ENCODE results near the gene NET1. TPM values are rescaled to one million over a fixed set of nuclear protein-coding genes. Genes with fewer than 3 reads are reported as not detected.

NET1 gene
- total RNA-seq, 4 donors from 2014 or later: 272 to 430 (median 363) TPM

DNA sequence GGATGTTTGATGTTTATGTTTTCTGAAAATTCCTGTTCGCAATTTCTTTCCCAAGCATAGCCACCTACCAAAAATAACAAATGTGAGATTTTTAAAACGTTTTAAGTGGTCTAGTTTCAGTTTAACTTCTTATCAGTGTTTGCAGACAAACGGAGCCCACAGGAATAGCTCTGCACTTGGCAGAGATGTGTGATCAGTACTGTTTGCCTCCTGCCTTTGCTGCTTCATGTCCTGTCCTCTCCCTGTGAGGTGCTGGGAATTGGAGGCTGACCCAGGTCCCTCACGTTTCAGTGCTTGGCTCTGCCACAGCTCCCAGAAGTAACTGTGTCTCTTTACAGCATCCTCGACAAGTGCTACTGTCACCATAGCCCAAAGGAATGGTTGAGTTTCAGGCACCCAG, 46.4 kb upstream of the NET1 start:
- 50% methylated on average over 4 of the region's 5 CpGs for WGBS
- intact Hi-C loops (cut with DNase I): no loop called here

DNA sequence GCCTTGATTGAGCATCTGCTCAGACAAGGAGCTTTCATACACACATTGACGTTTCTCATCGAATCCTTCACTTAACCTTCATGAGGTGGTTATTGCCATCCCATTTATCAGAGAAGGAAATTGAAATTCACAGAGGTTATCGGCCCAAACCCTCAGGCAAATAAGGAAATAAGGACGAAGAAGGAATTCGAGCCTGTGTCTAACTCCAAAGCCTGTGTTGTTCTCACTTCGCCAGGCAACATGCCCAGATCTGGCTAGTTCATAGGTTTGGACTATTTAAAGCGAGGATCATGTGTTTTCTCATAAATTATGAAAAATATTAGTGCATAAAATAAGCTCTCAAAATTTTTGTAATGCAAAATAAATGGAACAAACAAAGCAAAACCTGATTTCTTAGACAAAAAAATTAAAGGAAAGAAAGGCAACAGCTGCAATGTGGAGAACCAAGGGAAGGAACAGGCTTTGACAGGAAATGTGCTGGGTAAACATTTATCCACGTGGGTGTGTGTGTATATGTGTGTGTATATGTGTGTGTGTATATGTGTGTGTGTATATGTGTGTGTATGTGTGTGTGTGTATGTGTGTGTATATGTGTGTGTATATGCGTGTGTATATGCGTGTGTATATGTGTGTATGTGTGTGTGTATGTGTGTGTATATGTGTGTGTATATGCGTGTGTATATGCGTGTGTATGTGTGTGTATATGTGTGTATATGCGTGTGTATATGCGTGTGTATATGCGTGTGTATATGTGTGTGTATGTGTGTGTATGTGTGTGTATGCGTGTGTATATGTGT, 42.8 kb upstream of the NET1 start:
- no peaks in the 10 kb centered on the region for H3K36me3 ChIP-seq
- 85% methylated on average over 16 of the region's 16 CpGs for WGBS
- no peak overlapping the region for H3K27ac ChIP-seq (replicated peaks in 1 of 4)
- no peak for TF ChIP-seq POLR2A (IDR thresholded peaks at IDR 0.05; ENCODE audit: low read depth)
- TF ChIP-seq, protein P1, sequence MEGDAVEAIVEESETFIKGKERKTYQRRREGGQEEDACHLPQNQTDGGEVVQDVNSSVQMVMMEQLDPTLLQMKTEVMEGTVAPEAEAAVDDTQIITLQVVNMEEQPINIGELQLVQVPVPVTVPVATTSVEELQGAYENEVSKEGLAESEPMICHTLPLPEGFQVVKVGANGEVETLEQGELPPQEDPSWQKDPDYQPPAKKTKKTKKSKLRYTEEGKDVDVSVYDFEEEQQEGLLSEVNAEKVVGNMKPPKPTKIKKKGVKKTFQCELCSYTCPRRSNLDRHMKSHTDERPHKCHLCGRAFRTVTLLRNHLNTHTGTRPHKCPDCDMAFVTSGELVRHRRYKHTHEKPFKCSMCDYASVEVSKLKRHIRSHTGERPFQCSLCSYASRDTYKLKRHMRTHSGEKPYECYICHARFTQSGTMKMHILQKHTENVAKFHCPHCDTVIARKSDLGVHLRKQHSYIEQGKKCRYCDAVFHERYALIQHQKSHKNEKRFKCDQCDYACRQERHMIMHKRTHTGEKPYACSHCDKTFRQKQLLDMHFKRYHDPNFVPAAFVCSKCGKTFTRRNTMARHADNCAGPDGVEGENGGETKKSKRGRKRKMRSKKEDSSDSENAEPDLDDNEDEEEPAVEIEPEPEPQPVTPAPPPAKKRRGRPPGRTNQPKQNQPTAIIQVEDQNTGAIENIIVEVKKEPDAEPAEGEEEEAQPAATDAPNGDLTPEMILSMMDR (IDR thresholded peaks at IDR 0.05): no peak
- no peak for TF ChIP-seq EP300 (IDR thresholded peaks at IDR 0.05)
- no peak for TF ChIP-seq POLR2AphosphoS5 (IDR thresholded peaks at IDR 0.05)
- DNase-seq (ENCODE audit: extremely low spot score): no peak
- intact Hi-C loops (cut with DNase I): no loop called here
- no peak overlapping the region for H3K4me3 ChIP-seq
- H3K4me1 ChIP-seq: no peaks in the 10 kb centered on the region
- H3K9me3 ChIP-seq: no peaks in the 10 kb centered on the region
- H3K27me3 ChIP-seq: peaks cover 0 to 20% (median 0%) of the 10 kb centered on the region in 4 donors

More for the DNA sequence above, 46.4 kb upstream of the NET1 start:
- TF ChIP-seq, protein P1 (IDR thresholded peaks at IDR 0.05): no peak
- TF ChIP-seq POLR2A (IDR thresholded peaks at IDR 0.05; ENCODE audit: low read depth) (no peak), POLR2AphosphoS5 (IDR thresholded peaks at IDR 0.05) (no peak), EP300 (IDR thresholded peaks at IDR 0.05) (no peak)
- Histone ChIP-seq H3K4me3 (no peak overlapping the region), H3K27ac (replicated peaks in 1 of 4) (no peak overlapping the region), H3K4me1 (no peaks in the 10 kb centered on the region), H3K9me3 (no peaks in the 10 kb centered on the region), H3K27me3 (peaks cover 0 to 36% (median 2%) of the 10 kb centered on the region in 4 donors), H3K36me3 (no peaks in the 10 kb centered on the region)
- no peak for DNase-seq (ENCODE audit: extremely low spot score)

DNA sequence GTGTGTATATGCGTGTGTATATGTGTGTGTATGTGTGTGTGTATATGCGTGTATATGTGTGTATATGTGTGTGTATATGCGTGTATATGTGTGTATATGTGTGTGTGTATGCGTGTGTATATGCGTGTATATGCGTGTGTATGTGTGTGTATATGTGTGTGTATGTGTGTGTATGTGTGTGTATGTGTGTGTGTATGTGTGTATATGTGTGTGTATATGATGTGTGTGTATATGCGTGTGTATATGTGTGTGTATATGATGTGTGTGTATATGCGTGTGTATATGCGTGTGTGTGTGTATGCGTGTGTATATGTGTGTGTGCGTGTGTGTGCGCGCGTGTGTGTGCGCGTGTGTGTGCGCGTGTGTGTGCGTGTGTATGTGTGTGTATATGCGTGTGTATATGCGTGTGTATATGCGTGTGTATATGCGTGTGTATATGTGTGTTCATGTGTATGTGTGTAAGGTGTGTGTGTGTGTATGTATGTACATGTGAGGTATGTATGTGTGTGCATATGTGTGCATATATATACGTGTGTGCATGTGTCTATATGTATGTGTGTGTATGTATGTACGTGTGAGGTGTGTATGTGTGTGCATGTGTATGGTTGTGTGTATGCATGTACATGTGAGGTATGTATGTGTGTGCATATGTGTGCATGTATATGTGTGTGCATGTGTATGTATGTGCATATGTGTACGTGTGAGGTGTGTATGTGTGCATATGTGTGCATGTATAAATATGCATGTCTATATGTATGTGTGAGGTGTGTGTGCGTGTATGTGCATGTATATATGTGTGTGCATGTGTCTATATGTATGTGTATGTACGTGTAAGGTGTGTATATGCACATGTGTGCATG, 41.6 kb upstream of the NET1 start:
- no peaks in the 10 kb centered on the region for H3K36me3 ChIP-seq
- no peaks in the 10 kb centered on the region for H3K4me1 ChIP-seq
- H3K4me3 ChIP-seq: no peak overlapping the region
- peaks cover 0 to 8% (median 0%) of the 10 kb centered on the region in 4 donors for H3K27me3 ChIP-seq
- intact Hi-C loops (cut with DNase I): no loop called here
- no peak overlapping the region for H3K27ac ChIP-seq (replicated peaks in 1 of 4)
- no peaks in the 10 kb centered on the region for H3K9me3 ChIP-seq
- DNase-seq (ENCODE audit: extremely low spot score): no peak
- WGBS: 85% methylated on average over 28 of the region's 28 CpGs
- TF ChIP-seq POLR2AphosphoS5 (IDR thresholded peaks at IDR 0.05) (no peak), EP300 (IDR thresholded peaks at IDR 0.05) (no peak), POLR2A (IDR thresholded peaks at IDR 0.05; ENCODE audit: low read depth) (no peak)
- TF ChIP-seq, protein P1 (IDR thresholded peaks at IDR 0.05): no peak

DNA sequence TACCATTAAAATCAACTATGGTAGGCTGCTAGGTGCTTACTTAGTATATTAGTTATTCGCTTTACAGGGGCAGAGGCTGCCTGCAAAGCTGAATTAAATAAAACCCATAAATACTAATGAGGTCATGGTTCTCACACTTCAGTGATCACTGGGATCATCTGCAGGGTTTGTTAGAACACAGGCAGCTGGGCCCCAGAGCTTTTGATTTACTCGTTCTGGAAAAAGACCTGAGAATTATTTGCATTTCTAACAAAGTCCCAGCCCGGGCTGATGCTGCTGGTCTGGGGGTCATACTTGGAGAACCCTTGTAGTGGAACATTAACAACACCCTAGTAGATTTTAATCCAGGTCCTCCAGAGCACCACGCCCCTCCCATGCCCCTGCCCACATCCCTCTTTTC, 39.0 kb upstream of the NET1 start:
- Histone ChIP-seq H3K27me3 (peaks cover 0 to 8% (median 0%) of the 10 kb centered on the region in 4 donors), H3K4me1 (no peaks in the 10 kb centered on the region), H3K27ac (replicated peaks in 1 of 4) (no peak overlapping the region), H3K9me3 (no peaks in the 10 kb centered on the region), H3K4me3 (no peak overlapping the region), H3K36me3 (no peaks in the 10 kb centered on the region)
- 86% methylated on average over 3 of the region's 4 CpGs for WGBS
- TF ChIP-seq POLR2A (IDR thresholded peaks at IDR 0.05; ENCODE audit: low read depth) (no peak), EP300 (IDR thresholded peaks at IDR 0.05) (no peak), POLR2AphosphoS5 (IDR thresholded peaks at IDR 0.05) (no peak)
- TF ChIP-seq, protein P1 (IDR thresholded peaks at IDR 0.05): no peak
- intact Hi-C loops (cut with DNase I): no loop called here
- DNase-seq (ENCODE audit: extremely low spot score): no peak

All from esophagus muscularis mucosa (tissue), 4 donors.